Astrocyte (in vitro differentiated cells and primary cell): ENCODE measurements around the gene ZBTB22. TPM values are rescaled to one million over a fixed set of nuclear protein-coding genes. Genes with fewer than 3 reads are reported as not detected.
A peak's percentile ranks its signal among the peaks of the same experiment; 100 is the strongest.

Experiments
- DNase-seq: peaks from one replicate; pipeline ENCODE4 v3.0.0-alpha.2; 2010; ENCODE audit warnings: low read depth
- FAIRE-seq: peaks from 2 replicates; lab custom pipeline; 2011; peaks lifted over from hg19 to GRCh38; lab: Jason Lieb, UNC
- H2AFZ ChIP-seq: 2 replicates; pipeline ENCODE4 v1.6.0; 2012; ENCODE audit warnings: low read depth, low read length, inconsistent platforms
- H3K27ac ChIP-seq: 2 replicates; pipeline ENCODE4 v1.5.1; 2011; ENCODE audit warnings: low read depth, low read length, inconsistent platforms
- H3K27me3 ChIP-seq: 2 replicates; pipeline ENCODE4 v1.6.0; 2011; ENCODE audit warnings: low read length, inconsistent platforms; ENCODE audit not compliant: insufficient read depth
- H3K36me3 ChIP-seq: 2 replicates; pipeline ENCODE4 v1.5.1; 2011; ENCODE audit warnings: low read length, inconsistent platforms; ENCODE audit not compliant: insufficient read depth
- H3K4me1 ChIP-seq: 2 replicates; pipeline ENCODE4 v1.5.1; 2011; ENCODE audit warnings: low read length, inconsistent platforms; ENCODE audit not compliant: insufficient read depth
- H3K4me2 ChIP-seq: 2 replicates; pipeline ENCODE4 v1.6.0; 2012; ENCODE audit warnings: low read length, inconsistent platforms
- H3K4me3 ChIP-seq: 2 replicates; pipeline ENCODE4 v1.5.1; 2011; ENCODE audit warnings: low read depth, mild to moderate bottlenecking, low read length, inconsistent platforms; ENCODE audit not compliant: insufficient read depth
- H3K79me2 ChIP-seq: 2 replicates; pipeline ENCODE4 v1.6.0; 2012; ENCODE audit warnings: mild to moderate bottlenecking, low read length, inconsistent platforms; ENCODE audit not compliant: insufficient read depth
- H3K9ac ChIP-seq: 2 replicates; pipeline ENCODE4 v1.6.0; 2012; ENCODE audit warnings: mild to moderate bottlenecking, low read length, inconsistent platforms
- H3K9me3 ChIP-seq: 2 replicates; pipeline ENCODE4 v1.5.1; 2012; ENCODE audit warnings: low read depth, mild to moderate bottlenecking, low read length, inconsistent platforms; ENCODE audit not compliant: insufficient read depth
- H4K20me1 ChIP-seq: 2 replicates; pipeline ENCODE4 v1.6.0; 2012; ENCODE audit warnings: low read length, inconsistent platforms; ENCODE audit not compliant: insufficient read depth
- H3K27ac Mint-ChIP-seq: one replicate; pipeline ENCODE4 v1.8.0; 2021; ENCODE audit warnings: mild to moderate bottlenecking, mixed read lengths; ENCODE audit not compliant: unreplicated experiment
- H3K27me3 Mint-ChIP-seq: one replicate; pipeline ENCODE4 v1.8.0; 2021; ENCODE audit warnings: low read depth, mixed read lengths; ENCODE audit not compliant: unreplicated experiment
- H3K36me3 Mint-ChIP-seq: one replicate; pipeline ENCODE4 v1.8.0; 2021; ENCODE audit warnings: low read depth, mixed read lengths; ENCODE audit not compliant: unreplicated experiment
- H3K4me1 Mint-ChIP-seq: one replicate; pipeline ENCODE4 v1.8.0; 2021; ENCODE audit warnings: low read depth, mixed read lengths; ENCODE audit not compliant: unreplicated experiment
- H3K4me3 Mint-ChIP-seq: one replicate; pipeline ENCODE4 v1.8.0; 2021; ENCODE audit warnings: mild to moderate bottlenecking, moderate library complexity, mixed read lengths; ENCODE audit not compliant: unreplicated experiment
- H3K9me3 Mint-ChIP-seq: one replicate; pipeline ENCODE4 v1.8.0; 2021; ENCODE audit warnings: mild to moderate bottlenecking, mixed read lengths; ENCODE audit not compliant: unreplicated experiment
- EZH2 ChIP-seq: IDR thresholded peaks from 2 replicates; pipeline ENCODE4 v1.6.1; 2012; ENCODE audit warnings: mild to moderate bottlenecking, low read length, inconsistent platforms; ENCODE audit not compliant: insufficient read depth
- total RNA-seq: library from RNA; stranded (reverse); gene quantifications from 2 replicates; pipeline ENCODE4 v1.2.1, GENCODE V29; 2021
- TF ChIP-seq, protein P1 (sequence below): IDR thresholded peaks from 2 replicates; pipeline ENCODE4 v1.5.1; 2011; ENCODE audit warnings: low read depth, mild to moderate bottlenecking, inconsistent platforms, low read length, moderate library complexity; ENCODE audit not compliant: insufficient read depth

Gene ZBTB22
- total RNA-seq, 1 donor from 2014 or later, result 13.1 TPM

DNA sequence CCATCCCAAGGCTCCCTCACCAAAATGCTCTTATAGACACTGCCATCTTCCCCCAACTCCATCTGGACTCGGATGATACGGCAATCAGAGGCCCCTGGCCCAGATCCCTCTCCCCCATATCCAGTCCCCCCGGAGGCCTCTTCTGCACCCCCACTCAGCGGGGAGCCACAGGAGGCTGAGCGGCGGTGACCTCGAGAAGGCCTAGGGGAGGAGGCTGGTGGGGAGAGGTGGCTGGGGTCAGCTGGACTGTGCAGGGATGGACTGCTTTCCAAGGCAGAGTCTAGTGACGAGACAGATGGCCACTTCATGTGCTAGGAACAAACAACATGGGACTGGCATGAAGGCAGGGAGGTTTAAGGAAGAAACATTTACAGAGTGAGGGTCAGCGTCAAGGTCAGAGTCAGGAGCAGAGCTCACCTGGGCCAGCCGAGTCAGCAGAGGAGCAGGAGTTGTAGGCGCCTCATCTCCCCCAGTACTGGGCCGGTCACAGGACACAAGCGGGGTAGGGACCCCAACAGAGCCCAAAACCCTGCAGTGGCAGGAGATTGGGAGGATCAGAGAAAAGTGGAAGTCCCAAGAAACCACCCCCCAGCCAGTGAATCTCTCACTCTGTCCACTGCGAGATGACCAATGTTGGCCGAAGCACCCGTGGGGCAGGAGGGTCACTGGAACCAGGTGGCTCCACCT is 24.4 kb downstream of the ZBTB22 start:
- Histone ChIP-seq H3K27me3 (no peaks in the 10 kb centered on the region), H2AFZ (no peak overlapping the region), H3K79me2 (peaks cover 49% of the 10 kb centered on the region), H4K20me1 (peaks cover 8% of the 10 kb centered on the region), H3K4me1 (peaks cover 18% of the 10 kb centered on the region), H3K9ac (no peak overlapping the region), H3K9me3 (no peaks in the 10 kb centered on the region), H3K36me3 (peaks cover 12% of the 10 kb centered on the region), H3K4me3 (no peak overlapping the region), H3K4me2 (no peak overlapping the region), H3K27ac (no peak overlapping the region)
- Mint-ChIP-seq H3K9me3 (no peaks in the 10 kb centered on the region), H3K27me3 (no peaks in the 10 kb centered on the region), H3K27ac (no peak overlapping the region), H3K4me1 (peaks cover 15% of the 10 kb centered on the region), H3K4me3 (no peak overlapping the region), H3K36me3 (peaks cover 2% of the 10 kb centered on the region)
- DNase-seq (no peak), FAIRE-seq (no peak)
- no peak for TF ChIP-seq EZH2
- TF ChIP-seq, protein P1, sequence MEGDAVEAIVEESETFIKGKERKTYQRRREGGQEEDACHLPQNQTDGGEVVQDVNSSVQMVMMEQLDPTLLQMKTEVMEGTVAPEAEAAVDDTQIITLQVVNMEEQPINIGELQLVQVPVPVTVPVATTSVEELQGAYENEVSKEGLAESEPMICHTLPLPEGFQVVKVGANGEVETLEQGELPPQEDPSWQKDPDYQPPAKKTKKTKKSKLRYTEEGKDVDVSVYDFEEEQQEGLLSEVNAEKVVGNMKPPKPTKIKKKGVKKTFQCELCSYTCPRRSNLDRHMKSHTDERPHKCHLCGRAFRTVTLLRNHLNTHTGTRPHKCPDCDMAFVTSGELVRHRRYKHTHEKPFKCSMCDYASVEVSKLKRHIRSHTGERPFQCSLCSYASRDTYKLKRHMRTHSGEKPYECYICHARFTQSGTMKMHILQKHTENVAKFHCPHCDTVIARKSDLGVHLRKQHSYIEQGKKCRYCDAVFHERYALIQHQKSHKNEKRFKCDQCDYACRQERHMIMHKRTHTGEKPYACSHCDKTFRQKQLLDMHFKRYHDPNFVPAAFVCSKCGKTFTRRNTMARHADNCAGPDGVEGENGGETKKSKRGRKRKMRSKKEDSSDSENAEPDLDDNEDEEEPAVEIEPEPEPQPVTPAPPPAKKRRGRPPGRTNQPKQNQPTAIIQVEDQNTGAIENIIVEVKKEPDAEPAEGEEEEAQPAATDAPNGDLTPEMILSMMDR, result no peak

DNA sequence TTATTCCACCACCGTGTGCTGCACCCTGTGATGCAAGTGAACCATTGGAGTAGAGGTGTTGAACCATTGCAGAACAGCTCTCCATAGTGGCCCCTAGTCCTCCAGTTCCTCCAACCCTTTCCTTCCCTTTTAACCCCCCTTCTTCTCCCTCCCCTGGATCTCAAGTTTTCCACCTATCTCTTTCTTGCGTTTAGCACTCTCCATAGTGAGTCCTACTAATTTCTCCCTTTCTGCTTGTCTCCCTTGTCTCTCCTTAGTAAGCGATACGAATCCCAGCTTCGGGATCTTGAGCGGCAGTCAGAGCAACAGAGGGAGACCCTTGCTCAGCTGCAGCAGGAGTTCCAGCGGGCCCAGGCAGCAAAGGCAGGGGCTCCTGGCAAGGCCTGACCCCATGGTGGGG is 27.1 kb downstream of the ZBTB22 start:
- Histone ChIP-seq H3K9ac (peak overlapping the region; percentile 90), H3K9me3 (no peaks in the 10 kb centered on the region), H3K27ac (no peak overlapping the region), H2AFZ (no peak overlapping the region), H3K4me1 (peaks cover 14% of the 10 kb centered on the region), H3K79me2 (peaks cover 56% of the 10 kb centered on the region), H3K4me3 (peak overlapping the region; percentile 96), H3K36me3 (peaks cover 24% of the 10 kb centered on the region), H3K27me3 (no peaks in the 10 kb centered on the region), H3K4me2 (peak overlapping the region; percentile 90), H4K20me1 (peaks cover 13% of the 10 kb centered on the region)
- Mint-ChIP-seq H3K27me3 (no peaks in the 10 kb centered on the region), H3K4me1 (peaks cover 22% of the 10 kb centered on the region), H3K36me3 (peaks cover 9% of the 10 kb centered on the region), H3K9me3 (peaks cover 2% of the 10 kb centered on the region), H3K27ac (no peak overlapping the region), H3K4me3 (peak overlapping the region; percentile 99)
- FAIRE-seq, result no peak
- DNase-seq, result no peak
- TF ChIP-seq, protein P1, result no peak
- no peak for TF ChIP-seq EZH2

DNA sequence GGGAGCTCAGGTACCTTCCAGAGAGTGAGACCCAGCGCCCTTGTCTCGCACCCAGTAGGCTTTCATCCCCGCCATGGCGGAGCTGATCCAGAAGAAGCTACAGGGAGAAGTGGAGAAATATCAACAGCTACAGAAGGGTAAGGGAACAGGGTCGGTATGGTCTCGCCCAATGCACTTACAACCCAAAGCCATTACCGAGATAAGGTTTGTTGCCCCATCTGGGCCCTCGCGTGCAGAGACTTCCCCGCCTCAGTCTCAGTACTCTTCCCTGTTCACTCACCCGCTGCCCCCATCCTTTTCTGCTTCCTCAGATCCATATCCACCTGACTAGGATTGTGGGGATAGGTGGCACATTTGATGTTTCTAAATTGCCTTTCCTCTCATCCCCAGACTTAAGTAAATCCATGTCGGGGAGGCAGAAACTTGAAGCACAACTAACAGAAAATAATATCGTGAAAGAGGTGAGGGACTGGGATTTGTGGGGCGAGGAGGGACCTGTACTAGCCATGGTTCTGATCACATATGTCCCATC is 27.7 kb downstream of the ZBTB22 start:
- TF ChIP-seq, protein P1, result no peak
- TF ChIP-seq EZH2, result no peak
- Histone ChIP-seq H3K27ac (peak overlapping the region; percentile 55), H3K4me3 (peak overlapping the region; percentile 96), H3K9me3 (no peaks in the 10 kb centered on the region), H3K27me3 (no peaks in the 10 kb centered on the region), H2AFZ (peak overlapping the region; percentile 86), H3K4me2 (peak overlapping the region; percentile 90), H3K9ac (peak overlapping the region; percentile 90), H4K20me1 (peaks cover 13% of the 10 kb centered on the region), H3K4me1 (peaks cover 14% of the 10 kb centered on the region), H3K79me2 (peaks cover 59% of the 10 kb centered on the region), H3K36me3 (peaks cover 25% of the 10 kb centered on the region)
- peaks cover 22% of the 10 kb centered on the region for H3K4me1 Mint-ChIP-seq
- H3K27ac Mint-ChIP-seq, result peak overlapping the region; percentile 89
- H3K9me3 Mint-ChIP-seq, result peaks cover 2% of the 10 kb centered on the region
- H3K4me3 Mint-ChIP-seq, result peak overlapping the region; percentile 99
- H3K27me3 Mint-ChIP-seq, result no peaks in the 10 kb centered on the region
- H3K36me3 Mint-ChIP-seq, result peaks cover 9% of the 10 kb centered on the region
- FAIRE-seq (no peak), DNase-seq (no peak)
